ENCODE results near the gene CFL1. TPM values are rescaled to one million over a fixed set of nuclear protein-coding genes. Genes with fewer than 3 reads are reported as not detected.

Gene CFL1
- total and polyA plus RNA-seq, 2 of the 8 experiments (the other 6 are each of a cell fraction or from before 2014, with no cell fraction given): 1,252 to 1,365 TPM

DNA sequence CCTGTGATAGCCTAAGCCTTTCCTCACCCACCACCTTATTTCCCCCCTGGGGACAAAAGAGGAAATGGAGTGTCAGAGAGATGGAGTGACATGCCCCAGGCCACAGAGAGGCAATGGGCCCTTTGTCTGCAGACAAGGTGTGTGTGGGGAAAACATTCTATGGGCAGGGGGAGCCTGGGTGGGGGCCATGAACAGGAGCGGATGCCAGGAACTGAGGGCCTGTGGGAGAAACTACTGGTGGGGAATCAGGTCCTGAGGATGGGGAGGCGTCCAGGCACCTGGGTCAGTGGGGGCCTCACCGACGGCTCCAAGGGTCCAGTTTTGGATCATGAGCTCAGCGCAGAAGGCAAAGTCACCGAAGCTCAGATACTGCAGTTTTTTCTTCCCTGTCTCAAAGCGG lies 27.3 kb upstream of the CFL1 start (continued):
- TF ChIP-seq, protein P1, sequence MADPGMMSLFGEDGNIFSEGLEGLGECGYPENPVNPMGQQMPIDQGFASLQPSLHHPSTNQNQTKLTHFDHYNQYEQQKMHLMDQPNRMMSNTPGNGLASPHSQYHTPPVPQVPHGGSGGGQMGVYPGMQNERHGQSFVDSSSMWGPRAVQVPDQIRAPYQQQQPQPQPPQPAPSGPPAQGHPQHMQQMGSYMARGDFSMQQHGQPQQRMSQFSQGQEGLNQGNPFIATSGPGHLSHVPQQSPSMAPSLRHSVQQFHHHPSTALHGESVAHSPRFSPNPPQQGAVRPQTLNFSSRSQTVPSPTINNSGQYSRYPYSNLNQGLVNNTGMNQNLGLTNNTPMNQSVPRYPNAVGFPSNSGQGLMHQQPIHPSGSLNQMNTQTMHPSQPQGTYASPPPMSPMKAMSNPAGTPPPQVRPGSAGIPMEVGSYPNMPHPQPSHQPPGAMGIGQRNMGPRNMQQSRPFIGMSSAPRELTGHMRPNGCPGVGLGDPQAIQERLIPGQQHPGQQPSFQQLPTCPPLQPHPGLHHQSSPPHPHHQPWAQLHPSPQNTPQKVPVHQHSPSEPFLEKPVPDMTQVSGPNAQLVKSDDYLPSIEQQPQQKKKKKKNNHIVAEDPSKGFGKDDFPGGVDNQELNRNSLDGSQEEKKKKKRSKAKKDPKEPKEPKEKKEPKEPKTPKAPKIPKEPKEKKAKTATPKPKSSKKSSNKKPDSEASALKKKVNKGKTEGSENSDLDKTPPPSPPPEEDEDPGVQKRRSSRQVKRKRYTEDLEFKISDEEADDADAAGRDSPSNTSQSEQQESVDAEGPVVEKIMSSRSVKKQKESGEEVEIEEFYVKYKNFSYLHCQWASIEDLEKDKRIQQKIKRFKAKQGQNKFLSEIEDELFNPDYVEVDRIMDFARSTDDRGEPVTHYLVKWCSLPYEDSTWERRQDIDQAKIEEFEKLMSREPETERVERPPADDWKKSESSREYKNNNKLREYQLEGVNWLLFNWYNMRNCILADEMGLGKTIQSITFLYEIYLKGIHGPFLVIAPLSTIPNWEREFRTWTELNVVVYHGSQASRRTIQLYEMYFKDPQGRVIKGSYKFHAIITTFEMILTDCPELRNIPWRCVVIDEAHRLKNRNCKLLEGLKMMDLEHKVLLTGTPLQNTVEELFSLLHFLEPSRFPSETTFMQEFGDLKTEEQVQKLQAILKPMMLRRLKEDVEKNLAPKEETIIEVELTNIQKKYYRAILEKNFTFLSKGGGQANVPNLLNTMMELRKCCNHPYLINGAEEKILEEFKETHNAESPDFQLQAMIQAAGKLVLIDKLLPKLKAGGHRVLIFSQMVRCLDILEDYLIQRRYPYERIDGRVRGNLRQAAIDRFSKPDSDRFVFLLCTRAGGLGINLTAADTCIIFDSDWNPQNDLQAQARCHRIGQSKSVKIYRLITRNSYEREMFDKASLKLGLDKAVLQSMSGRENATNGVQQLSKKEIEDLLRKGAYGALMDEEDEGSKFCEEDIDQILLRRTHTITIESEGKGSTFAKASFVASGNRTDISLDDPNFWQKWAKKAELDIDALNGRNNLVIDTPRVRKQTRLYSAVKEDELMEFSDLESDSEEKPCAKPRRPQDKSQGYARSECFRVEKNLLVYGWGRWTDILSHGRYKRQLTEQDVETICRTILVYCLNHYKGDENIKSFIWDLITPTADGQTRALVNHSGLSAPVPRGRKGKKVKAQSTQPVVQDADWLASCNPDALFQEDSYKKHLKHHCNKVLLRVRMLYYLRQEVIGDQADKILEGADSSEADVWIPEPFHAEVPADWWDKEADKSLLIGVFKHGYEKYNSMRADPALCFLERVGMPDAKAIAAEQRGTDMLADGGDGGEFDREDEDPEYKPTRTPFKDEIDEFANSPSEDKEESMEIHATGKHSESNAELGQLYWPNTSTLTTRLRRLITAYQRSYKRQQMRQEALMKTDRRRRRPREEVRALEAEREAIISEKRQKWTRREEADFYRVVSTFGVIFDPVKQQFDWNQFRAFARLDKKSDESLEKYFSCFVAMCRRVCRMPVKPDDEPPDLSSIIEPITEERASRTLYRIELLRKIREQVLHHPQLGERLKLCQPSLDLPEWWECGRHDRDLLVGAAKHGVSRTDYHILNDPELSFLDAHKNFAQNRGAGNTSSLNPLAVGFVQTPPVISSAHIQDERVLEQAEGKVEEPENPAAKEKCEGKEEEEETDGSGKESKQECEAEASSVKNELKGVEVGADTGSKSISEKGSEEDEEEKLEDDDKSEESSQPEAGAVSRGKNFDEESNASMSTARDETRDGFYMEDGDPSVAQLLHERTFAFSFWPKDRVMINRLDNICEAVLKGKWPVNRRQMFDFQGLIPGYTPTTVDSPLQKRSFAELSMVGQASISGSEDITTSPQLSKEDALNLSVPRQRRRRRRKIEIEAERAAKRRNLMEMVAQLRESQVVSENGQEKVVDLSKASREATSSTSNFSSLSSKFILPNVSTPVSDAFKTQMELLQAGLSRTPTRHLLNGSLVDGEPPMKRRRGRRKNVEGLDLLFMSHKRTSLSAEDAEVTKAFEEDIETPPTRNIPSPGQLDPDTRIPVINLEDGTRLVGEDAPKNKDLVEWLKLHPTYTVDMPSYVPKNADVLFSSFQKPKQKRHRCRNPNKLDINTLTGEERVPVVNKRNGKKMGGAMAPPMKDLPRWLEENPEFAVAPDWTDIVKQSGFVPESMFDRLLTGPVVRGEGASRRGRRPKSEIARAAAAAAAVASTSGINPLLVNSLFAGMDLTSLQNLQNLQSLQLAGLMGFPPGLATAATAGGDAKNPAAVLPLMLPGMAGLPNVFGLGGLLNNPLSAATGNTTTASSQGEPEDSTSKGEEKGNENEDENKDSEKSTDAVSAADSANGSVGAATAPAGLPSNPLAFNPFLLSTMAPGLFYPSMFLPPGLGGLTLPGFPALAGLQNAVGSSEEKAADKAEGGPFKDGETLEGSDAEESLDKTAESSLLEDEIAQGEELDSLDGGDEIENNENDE (IDR thresholded peaks at IDR 0.05; ENCODE audit: insufficient replicate concordance, low read length): no peak
- TF ChIP-seq RNF2 (IDR thresholded peaks at IDR 0.05; ENCODE audit: borderline replicate concordance, low read depth, low read length, missing control alignments, poor library complexity, severe bottlenecking) (no peak), EGR1 (IDR thresholded peaks at IDR 0.05; ENCODE audit: borderline replicate concordance, low read depth, low read length) (no peak), SRF (IDR thresholded peaks at IDR 0.05; ENCODE audit: low read depth, low read length) (no peak), SIRT6 (IDR thresholded peaks at IDR 0.05; ENCODE audit: low read length) (no peak), EP300 (IDR thresholded peaks at IDR 0.05; ENCODE audit: borderline replicate concordance in 1 of 2, low read depth in 2 of 2, low read length in 2 of 2) (no peak)
- TF ChIP-seq, protein P2, sequence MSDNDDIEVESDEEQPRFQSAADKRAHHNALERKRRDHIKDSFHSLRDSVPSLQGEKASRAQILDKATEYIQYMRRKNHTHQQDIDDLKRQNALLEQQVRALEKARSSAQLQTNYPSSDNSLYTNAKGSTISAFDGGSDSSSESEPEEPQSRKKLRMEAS (IDR thresholded peaks at IDR 0.05): no peak
- TF ChIP-seq, protein P3, sequence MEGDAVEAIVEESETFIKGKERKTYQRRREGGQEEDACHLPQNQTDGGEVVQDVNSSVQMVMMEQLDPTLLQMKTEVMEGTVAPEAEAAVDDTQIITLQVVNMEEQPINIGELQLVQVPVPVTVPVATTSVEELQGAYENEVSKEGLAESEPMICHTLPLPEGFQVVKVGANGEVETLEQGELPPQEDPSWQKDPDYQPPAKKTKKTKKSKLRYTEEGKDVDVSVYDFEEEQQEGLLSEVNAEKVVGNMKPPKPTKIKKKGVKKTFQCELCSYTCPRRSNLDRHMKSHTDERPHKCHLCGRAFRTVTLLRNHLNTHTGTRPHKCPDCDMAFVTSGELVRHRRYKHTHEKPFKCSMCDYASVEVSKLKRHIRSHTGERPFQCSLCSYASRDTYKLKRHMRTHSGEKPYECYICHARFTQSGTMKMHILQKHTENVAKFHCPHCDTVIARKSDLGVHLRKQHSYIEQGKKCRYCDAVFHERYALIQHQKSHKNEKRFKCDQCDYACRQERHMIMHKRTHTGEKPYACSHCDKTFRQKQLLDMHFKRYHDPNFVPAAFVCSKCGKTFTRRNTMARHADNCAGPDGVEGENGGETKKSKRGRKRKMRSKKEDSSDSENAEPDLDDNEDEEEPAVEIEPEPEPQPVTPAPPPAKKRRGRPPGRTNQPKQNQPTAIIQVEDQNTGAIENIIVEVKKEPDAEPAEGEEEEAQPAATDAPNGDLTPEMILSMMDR (IDR thresholded peaks at IDR 0.05; ENCODE audit: control extremely low read depth in 1 of 3, insufficient read depth in 1 of 3, low read depth in 1 of 3, low read length in 3 of 3): no peak

Measured in H1 (cell line).